GM12801 (cell line): ENCODE results near the gene ABCA7.

Experiments used
- TF ChIP-seq, protein P1 (sequence below): IDR thresholded peaks from one replicate; pipeline ENCODE4 v1.5.1; 2011; ENCODE audit warnings: control low read depth; ENCODE audit not compliant: insufficient read length; ENCODE audit errors: extremely low read depth

The ABCA7 gene

DNA sequence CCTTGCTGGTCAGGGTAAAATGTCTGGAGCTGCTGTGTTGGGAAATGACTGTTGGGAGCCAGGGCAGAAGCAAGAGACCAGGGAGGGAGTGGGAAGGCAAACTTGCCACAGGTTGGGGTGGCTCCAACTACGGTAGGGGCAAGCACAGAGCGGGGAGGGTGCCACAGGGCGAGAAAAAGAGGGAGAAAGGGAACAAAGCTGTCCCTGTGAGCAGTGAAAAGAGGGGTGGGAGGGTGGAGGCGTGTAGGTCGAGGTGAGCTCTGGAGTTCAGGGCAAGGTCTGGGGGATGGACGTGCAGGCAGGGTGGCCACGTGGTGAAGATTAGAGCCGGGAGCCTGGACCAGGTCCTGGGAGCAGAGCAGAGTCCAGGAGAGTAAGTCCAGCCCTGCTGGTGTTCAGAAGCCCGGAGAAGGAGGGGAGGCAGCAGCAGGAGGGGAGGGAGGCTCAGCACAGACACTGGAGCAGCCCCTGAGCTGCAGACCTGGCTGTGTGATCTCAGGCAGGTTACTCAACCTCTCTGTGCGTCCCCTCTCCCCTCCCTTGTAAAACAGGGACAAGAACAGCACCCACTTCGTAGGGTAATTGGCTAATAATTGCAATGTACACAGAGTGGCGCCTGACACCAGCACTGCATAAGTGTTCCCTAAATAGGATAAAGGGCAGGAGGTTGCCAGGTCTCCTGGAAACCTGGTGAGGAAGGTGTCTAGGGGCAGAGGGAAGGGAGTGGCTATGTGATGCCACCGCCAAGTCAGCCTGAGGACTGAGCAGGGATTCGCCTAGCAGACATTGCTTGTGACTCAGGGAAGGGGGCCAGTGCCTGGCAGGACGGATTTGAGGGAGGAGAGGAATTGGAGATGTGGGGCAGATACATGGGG, 58.5 kb downstream of the ABCA7 start:
- TF ChIP-seq, protein P1, sequence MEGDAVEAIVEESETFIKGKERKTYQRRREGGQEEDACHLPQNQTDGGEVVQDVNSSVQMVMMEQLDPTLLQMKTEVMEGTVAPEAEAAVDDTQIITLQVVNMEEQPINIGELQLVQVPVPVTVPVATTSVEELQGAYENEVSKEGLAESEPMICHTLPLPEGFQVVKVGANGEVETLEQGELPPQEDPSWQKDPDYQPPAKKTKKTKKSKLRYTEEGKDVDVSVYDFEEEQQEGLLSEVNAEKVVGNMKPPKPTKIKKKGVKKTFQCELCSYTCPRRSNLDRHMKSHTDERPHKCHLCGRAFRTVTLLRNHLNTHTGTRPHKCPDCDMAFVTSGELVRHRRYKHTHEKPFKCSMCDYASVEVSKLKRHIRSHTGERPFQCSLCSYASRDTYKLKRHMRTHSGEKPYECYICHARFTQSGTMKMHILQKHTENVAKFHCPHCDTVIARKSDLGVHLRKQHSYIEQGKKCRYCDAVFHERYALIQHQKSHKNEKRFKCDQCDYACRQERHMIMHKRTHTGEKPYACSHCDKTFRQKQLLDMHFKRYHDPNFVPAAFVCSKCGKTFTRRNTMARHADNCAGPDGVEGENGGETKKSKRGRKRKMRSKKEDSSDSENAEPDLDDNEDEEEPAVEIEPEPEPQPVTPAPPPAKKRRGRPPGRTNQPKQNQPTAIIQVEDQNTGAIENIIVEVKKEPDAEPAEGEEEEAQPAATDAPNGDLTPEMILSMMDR: no peak

DNA sequence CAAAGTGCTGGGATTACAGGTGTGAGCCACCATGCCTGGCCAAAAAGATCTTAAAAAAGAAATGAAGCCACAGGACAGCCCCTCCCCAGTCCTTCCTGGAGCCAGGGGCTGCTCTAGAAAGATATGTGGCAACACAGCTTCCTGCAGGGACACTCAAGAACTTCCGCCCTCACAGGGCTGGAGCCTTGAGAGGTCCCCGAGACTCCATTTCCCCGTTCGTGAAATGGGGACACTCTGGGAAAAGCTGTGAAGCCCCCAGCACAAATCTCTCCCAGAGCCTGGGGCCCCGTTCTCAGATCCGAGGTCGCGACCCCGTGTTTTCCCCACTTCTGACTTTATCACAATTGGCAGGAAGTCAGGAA, 61.4 kb downstream of the ABCA7 start:
- TF ChIP-seq, protein P1: no peak

DNA sequence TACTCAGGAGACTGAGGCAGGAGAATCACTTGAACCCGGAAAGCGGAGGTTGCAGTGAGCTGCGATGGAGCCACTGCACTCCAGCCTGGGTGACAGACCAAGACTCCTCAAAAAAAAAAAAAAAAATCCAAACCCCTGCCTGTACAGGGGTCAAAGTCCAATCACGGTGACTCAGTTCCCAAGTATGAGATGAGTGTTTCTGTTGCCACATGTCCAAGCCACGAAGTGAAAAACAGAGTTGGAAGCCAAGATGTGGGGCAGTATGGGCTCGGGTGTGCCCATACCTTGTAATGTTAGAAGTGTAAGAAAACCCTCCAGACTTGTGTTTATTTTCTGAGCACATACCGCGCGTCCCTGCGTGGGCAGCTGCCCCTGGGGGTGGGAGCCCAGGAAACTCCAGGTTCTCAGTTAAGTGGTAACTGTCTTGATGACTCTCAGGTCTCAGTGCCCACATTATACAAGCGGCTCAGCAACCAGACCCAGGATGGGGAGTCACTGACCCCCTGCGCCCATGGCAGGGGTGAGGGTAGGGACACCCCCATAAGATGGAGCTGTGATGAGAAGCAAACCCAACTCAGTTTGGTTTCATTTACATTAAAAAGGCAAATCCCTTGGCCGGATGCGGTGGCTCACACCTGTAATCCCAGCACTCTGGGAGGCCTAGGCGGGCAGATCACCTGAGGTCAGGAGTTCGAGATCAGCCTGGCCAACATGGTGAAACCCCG, 62.7 kb downstream of the ABCA7 start:
- TF ChIP-seq, protein P1: no peak

- TF ChIP-seq, protein P1: no peak
These were observed 63.3 kb downstream of the ABCA7 start for GRCh38 chr19:1103132-1103707.

DNA sequence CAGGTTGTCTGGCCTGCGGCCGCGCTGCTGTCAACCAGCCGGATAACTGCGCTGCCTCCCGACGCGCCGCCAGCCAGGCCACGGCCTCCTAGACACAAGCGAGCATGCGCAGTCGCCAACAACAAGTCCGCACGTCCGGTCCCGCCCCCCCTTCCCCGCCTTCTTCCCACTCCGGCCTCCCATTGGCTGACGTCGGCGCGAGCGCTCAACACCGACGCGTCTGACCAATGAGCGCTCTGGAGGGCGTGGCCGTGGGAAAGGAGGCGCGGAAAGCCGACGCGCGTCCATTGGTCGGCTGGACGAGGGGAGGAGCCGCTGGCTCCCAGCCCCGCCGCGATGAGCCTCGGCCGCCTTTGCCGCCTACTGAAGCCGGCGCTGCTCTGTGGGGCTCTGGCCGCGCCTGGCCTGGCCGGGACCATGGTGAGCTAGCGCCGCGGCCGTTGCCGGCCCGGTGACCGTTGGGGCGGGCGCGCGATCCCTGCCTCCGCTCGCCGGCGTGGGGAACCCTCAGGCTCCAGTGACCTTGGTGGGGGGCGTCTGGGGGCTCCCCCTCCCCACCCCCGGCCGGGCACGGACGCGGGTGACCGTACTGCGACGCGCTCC, 63.9 kb downstream of the ABCA7 start, which contains the start of gene GPX4:
GPX4 (plus strand) TSS at position 287 of the 603 bp plus-strand sequence; CDS start at position 337, 50 bp downstream.
- TF ChIP-seq, protein P1: no peak

- TF ChIP-seq, protein P1: no peak
These were observed 64.6 kb downstream of the ABCA7 start for GRCh38 chr19:1104311-1105007.
